Panc1 (cell line): Measurements from ENCODE around the gene FOXP4.

Experiments
- POLR2AphosphoS5 ChIP-seq: IDR thresholded peaks from 2 replicates; pipeline ENCODE4 v1.6.1; 2012; ENCODE audit warnings: mild to moderate bottlenecking, low read depth, low read length, moderate library complexity
- TF ChIP-seq, protein P1 (sequence below): fragments of 450-650 bp; IDR thresholded peaks from 2 replicates; pipeline ENCODE4 v1.5.1; 2017; ENCODE audit warnings: mild to moderate bottlenecking
- TF ChIP-seq, protein P2 (sequence below), 2 experiments: IDR thresholded peaks; 2 replicates each; pipeline ENCODE4 v1.6.1; 2011 to 2012; ENCODE audit warnings: low read depth in 2 of 2, control low read depth in 1 of 2, low read length in 1 of 2, mild to moderate bottlenecking in 1 of 2, moderate library complexity in 1 of 2; ENCODE audit not compliant: insufficient read depth in 1 of 2

DNA sequence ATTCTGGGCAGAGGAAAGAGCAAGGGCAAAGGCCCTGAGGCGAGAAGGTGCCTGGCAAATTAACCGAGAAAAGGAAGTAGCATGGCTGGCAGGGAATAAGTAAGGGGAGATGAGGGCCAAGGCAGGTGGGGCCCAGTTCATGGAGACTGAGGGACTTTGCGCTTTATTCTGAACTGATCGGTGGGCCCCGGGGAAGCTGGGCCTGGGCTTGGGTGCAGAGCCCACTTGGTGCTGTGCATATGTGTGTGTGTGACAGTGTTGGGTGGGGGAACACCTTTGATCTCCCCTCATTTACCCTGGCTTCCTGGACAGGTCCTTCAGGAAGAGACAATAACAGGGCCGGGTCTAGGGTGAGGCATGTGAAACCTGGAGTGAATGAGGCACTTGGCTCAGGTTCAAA, 89.2 kb downstream of the FOXP4 start:
- TF ChIP-seq, protein P1, sequence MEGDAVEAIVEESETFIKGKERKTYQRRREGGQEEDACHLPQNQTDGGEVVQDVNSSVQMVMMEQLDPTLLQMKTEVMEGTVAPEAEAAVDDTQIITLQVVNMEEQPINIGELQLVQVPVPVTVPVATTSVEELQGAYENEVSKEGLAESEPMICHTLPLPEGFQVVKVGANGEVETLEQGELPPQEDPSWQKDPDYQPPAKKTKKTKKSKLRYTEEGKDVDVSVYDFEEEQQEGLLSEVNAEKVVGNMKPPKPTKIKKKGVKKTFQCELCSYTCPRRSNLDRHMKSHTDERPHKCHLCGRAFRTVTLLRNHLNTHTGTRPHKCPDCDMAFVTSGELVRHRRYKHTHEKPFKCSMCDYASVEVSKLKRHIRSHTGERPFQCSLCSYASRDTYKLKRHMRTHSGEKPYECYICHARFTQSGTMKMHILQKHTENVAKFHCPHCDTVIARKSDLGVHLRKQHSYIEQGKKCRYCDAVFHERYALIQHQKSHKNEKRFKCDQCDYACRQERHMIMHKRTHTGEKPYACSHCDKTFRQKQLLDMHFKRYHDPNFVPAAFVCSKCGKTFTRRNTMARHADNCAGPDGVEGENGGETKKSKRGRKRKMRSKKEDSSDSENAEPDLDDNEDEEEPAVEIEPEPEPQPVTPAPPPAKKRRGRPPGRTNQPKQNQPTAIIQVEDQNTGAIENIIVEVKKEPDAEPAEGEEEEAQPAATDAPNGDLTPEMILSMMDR = no peak
- TF ChIP-seq, protein P2, sequence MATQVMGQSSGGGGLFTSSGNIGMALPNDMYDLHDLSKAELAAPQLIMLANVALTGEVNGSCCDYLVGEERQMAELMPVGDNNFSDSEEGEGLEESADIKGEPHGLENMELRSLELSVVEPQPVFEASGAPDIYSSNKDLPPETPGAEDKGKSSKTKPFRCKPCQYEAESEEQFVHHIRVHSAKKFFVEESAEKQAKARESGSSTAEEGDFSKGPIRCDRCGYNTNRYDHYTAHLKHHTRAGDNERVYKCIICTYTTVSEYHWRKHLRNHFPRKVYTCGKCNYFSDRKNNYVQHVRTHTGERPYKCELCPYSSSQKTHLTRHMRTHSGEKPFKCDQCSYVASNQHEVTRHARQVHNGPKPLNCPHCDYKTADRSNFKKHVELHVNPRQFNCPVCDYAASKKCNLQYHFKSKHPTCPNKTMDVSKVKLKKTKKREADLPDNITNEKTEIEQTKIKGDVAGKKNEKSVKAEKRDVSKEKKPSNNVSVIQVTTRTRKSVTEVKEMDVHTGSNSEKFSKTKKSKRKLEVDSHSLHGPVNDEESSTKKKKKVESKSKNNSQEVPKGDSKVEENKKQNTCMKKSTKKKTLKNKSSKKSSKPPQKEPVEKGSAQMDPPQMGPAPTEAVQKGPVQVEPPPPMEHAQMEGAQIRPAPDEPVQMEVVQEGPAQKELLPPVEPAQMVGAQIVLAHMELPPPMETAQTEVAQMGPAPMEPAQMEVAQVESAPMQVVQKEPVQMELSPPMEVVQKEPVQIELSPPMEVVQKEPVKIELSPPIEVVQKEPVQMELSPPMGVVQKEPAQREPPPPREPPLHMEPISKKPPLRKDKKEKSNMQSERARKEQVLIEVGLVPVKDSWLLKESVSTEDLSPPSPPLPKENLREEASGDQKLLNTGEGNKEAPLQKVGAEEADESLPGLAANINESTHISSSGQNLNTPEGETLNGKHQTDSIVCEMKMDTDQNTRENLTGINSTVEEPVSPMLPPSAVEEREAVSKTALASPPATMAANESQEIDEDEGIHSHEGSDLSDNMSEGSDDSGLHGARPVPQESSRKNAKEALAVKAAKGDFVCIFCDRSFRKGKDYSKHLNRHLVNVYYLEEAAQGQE (IDR thresholded peaks at IDR 0.05; ENCODE audit: insufficient read depth in 1 of 2, low read depth in 2 of 2, low read length in 1 of 2) = no peak
- no peak for TF ChIP-seq POLR2AphosphoS5
